ENCODE results near the gene VAMP5. TPM values are rescaled to one million over a fixed set of nuclear protein-coding genes. Genes with fewer than 3 reads are reported as not detected.

Gene VAMP5
- total and polyA plus RNA-seq, 2 of the 8 experiments (the other 6 are each of a cell fraction or from before 2014, with no cell fraction given): 4.7 to 14.2 TPM

- H3K4ac ChIP-seq (replicated peaks; ENCODE audit: insufficient read length, low read depth, low read length): no peak overlapping the region
- H3K27me3 ChIP-seq (replicated peaks in 1 of 4; ENCODE audit: control insufficient read depth in 3 of 4, extremely low read depth in 1 of 4, insufficient read depth in 3 of 4, low read length in 3 of 4): peaks cover 8 to 20% (median 11%) of the 10 kb centered on the region in 4 experiments
- no peaks in the 10 kb centered on the region; the same call in 1 of the 2 replicates for H3K79me1 ChIP-seq (ENCODE audit: low read depth, low read length)
- H2BK5ac ChIP-seq (ENCODE audit: low read depth, low read length): no peak overlapping the region
- no peak overlapping the region for H3K27ac ChIP-seq (ENCODE audit: low read depth, low read length)
- POLR2A ChIA-PET (ENCODE audit: partially characterized antibody): interaction anchor here (2.6 to 4.1 kb wide), 2 partner anchors 27 to 37 kb away, joined by 16 to 20 read pairs; partner anchors contain the start of genes MAT2A and TMEM150A
- CTCF ChIA-PET (ENCODE audit: partially characterized antibody): interaction anchor here (0.6 to 1.3 kb wide), 5 partner anchors 10 to 185 kb away, joined by 3 to 5 read pairs (median 3); no protein-coding TSS in a partner anchor
- H3K23me2 ChIP-seq (ENCODE audit: low read depth, low read length): peaks cover 2% of the 10 kb centered on the region; the same call in 1 of the 2 replicates
- DNase-seq (ENCODE audit: low read depth in 1 of 2, low spot score in 2 of 2) (no peak), FAIRE-seq (no peak)
- H4K91ac ChIP-seq (replicated peaks; ENCODE audit: insufficient read length, low read length): no peak overlapping the region
- H4K20me1 ChIP-seq (replicated peaks in 1 of 2; ENCODE audit: control insufficient read depth in 1 of 2, insufficient read depth in 2 of 2, low read length in 2 of 2): peaks cover 2% of the 10 kb centered on the region in 2 experiments
- no peak overlapping the region for H2BK20ac ChIP-seq (ENCODE audit: low read length)
- H3K14ac ChIP-seq (ENCODE audit: insufficient read length): no peak overlapping the region
- no peak overlapping the region for H3K4me2 ChIP-seq (ENCODE audit: insufficient read depth in 1 of 2, low read depth in 2 of 2, low read length in 2 of 2)
- no peak overlapping the region for H2BK120ac ChIP-seq (replicated peaks; ENCODE audit: low read depth, low read length)
- TF ChIP-seq, protein P1, sequence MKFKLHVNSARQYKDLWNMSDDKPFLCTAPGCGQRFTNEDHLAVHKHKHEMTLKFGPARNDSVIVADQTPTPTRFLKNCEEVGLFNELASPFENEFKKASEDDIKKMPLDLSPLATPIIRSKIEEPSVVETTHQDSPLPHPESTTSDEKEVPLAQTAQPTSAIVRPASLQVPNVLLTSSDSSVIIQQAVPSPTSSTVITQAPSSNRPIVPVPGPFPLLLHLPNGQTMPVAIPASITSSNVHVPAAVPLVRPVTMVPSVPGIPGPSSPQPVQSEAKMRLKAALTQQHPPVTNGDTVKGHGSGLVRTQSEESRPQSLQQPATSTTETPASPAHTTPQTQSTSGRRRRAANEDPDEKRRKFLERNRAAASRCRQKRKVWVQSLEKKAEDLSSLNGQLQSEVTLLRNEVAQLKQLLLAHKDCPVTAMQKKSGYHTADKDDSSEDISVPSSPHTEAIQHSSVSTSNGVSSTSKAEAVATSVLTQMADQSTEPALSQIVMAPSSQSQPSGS (IDR thresholded peaks at IDR 0.05; ENCODE audit: low read length): no peak
- no peak overlapping the region for H3K18ac ChIP-seq (ENCODE audit: extremely low read depth, low read length)
- no peaks in the 10 kb centered on the region for H3K9me3 ChIP-seq (ENCODE audit: insufficient read depth in 2 of 2, low read depth in 1 of 2, low read length in 1 of 2)
- H3K23ac ChIP-seq (ENCODE audit: insufficient read length): no peak overlapping the region
- no peak overlapping the region for H3K56ac ChIP-seq (replicated peaks; ENCODE audit: insufficient read length, low read depth, low read length)
- no peak overlapping the region for H2AK5ac ChIP-seq (ENCODE audit: low read depth, low read length)
- H2BK15ac ChIP-seq (ENCODE audit: low read length): no peak overlapping the region
- 90% methylated on average over 8 of the region's 8 CpGs; no CpG with 5 or more reads in 1 of the 2 experiments for WGBS, 2 experiments (ENCODE audit: extremely low coverage in 1 of 2, insufficient coverage in 1 of 2, insufficient read length in 1 of 2, insufficient replicate concordance in 2 of 2, low coverage in 1 of 2, low lambda C conversion rate in 2 of 2, missing lambda C conversion rate in 1 of 2)
- no peaks in the 10 kb centered on the region for H3K79me2 ChIP-seq (ENCODE audit: control insufficient read depth in 1 of 2, insufficient read depth in 2 of 2, low read length in 2 of 2)
- H2AFZ ChIP-seq (ENCODE audit: low read length): no peak overlapping the region
- H4K5ac ChIP-seq (ENCODE audit: insufficient read length, low read depth, low read length): no peak overlapping the region
- peaks cover 2 to 14% (median 7%) of the 10 kb centered on the region in 4 experiments for H3K4me1 ChIP-seq (replicated peaks in 1 of 4; ENCODE audit: control insufficient read depth in 3 of 4, insufficient read depth in 4 of 4, low read length in 3 of 4)
- H4K8ac ChIP-seq (ENCODE audit: extremely low read depth, insufficient read depth, low read length): no peak overlapping the region
- no peak overlapping the region for H3K4me3 ChIP-seq (ENCODE audit: extremely low read depth in 1 of 4, insufficient read depth in 2 of 4, low read depth in 3 of 4, low read length in 4 of 4)
- H3K9ac ChIP-seq (replicated peaks in 1 of 4; ENCODE audit: extremely low read depth in 1 of 4, low read depth in 3 of 4, low read length in 3 of 4): no peak overlapping the region
- H2BK12ac ChIP-seq (ENCODE audit: low read depth, low read length): no peak overlapping the region
- H3K36me3 ChIP-seq (ENCODE audit: control insufficient read depth in 2 of 4, insufficient read depth in 4 of 4, low read length in 3 of 4): no peaks in the 10 kb centered on the region
Observed at GRCh38 chr2:85575739-85576138, 8.5 kb upstream of the VAMP5 start.

Data from H1 (cell line).